HepG2 (cell line): ENCODE results near the gene VWA7. TPM values are rescaled to one million over a fixed set of nuclear protein-coding genes. Genes with fewer than 3 reads are reported as not detected.

Source experiments
- NFKB2 ChIP-seq: sonication (generic); formaldehyde crosslinking; IDR thresholded peaks from 2 replicates; pipeline ENCODE4 v1.4.0; 2020; ENCODE audit warnings: missing genetic modification reagents, borderline replicate concordance
- RBAK ChIP-seq: sonication (generic); formaldehyde crosslinking; IDR thresholded peaks from 2 replicates; pipeline ENCODE4 v1.5.1; 2020; ENCODE audit warnings: mild to moderate bottlenecking, missing genetic modification reagents
- RXRB ChIP-seq: IDR thresholded peaks from 2 replicates; pipeline ENCODE4 v1.6.1; 2016; ENCODE audit warnings: borderline replicate concordance, missing genetic modification reagents, missing compliant biosample characterization
- ZBTB7A ChIP-seq: sonication (generic); formaldehyde crosslinking; IDR thresholded peaks from 2 replicates; pipeline ENCODE4 v1.8.0; 2022; ENCODE audit warnings: mild to moderate bottlenecking, missing genetic modification reagents
- ZFP36L2 ChIP-seq: sonication (generic); formaldehyde crosslinking; IDR thresholded peaks from 2 replicates; pipeline ENCODE4 v1.4.0; 2020; ENCODE audit warnings: missing genetic modification reagents
- ZNF12 ChIP-seq: sonication (generic); formaldehyde crosslinking; IDR thresholded peaks from 2 replicates; pipeline ENCODE4 v1.5.0; 2020; ENCODE audit warnings: missing genetic modification reagents
- ZNF124 ChIP-seq: sonication (generic); formaldehyde crosslinking; IDR thresholded peaks from 2 replicates; pipeline ENCODE4 v1.4.0; 2020; ENCODE audit warnings: missing genetic modification reagents
- ZNF180 ChIP-seq: sonication (generic); formaldehyde crosslinking; IDR thresholded peaks from 2 replicates; pipeline ENCODE4 v1.4.0; 2020; ENCODE audit warnings: low read depth, missing genetic modification reagents, borderline replicate concordance
- ZNF292 ChIP-seq: sonication (generic); formaldehyde crosslinking; IDR thresholded peaks from 2 replicates; pipeline ENCODE4 v1.8.1; 2022; ENCODE audit warnings: mild to moderate bottlenecking, low read depth, missing genetic modification reagents, borderline replicate concordance
- ZNF335 ChIP-seq: sonication (generic); formaldehyde crosslinking; IDR thresholded peaks from 2 replicates; pipeline ENCODE4 v1.4.0; 2020; ENCODE audit warnings: missing genetic modification reagents
- ZNF556 ChIP-seq: sonication (generic); formaldehyde crosslinking; IDR thresholded peaks from 2 replicates; pipeline ENCODE4 v1.4.0; 2020; ENCODE audit warnings: mild to moderate bottlenecking, missing genetic modification reagents, borderline replicate concordance
- ZNF644 ChIP-seq: IDR thresholded peaks from 2 replicates; pipeline ENCODE4 v1.6.1; 2016; ENCODE audit warnings: low read depth
- polyA plus RNA-seq, 8 experiments: library from polyadenylated mRNA; depleted of rRNA in 3 of 8; stranded (reverse) in 7 of 8; unstranded in 1 of 8; fragments of >200 nt; fragmentation: Illumina TruSeq in 4 of 8; extraction: Trizol in 4 of 8; gene quantifications; 2 replicates each; pipeline versions ENCODE4 v1.2.1 to v1.2.3, GENCODE V29; 2011 to 2016; ENCODE audit warnings: low read depth in 4 of 8, missing spikeins in 1 of 8, mixed read lengths in 1 of 8; ENCODE audit not compliant: insufficient read depth in 1 of 8
- total RNA-seq, 5 experiments: library from RNA; depleted of rRNA; stranded (reverse); fragments of >200 nt; fragmentation: Illumina TruSeq; extraction: Trizol; gene quantifications; 2 replicates each; pipeline ENCODE4 v1.2.3, GENCODE V29; 2016; ENCODE audit warnings: low read depth in 1 of 5
- TF ChIP-seq, protein P1 (sequence below): sonication (generic); formaldehyde crosslinking; IDR thresholded peaks from 2 replicates; pipeline ENCODE4 v1.5.1; 2020; ENCODE audit warnings: missing genetic modification reagents, mild to moderate bottlenecking, borderline replicate concordance
- TF ChIP-seq, protein P2 (sequence below): IDR thresholded peaks from 2 replicates; pipeline ENCODE4 v1.6.1; 2016
- TF ChIP-seq, protein P3 (sequence below): sonication (generic); formaldehyde crosslinking; conservative IDR thresholded peaks from 2 replicates; pipeline ENCODE4 v1.4.0; 2020; ENCODE audit warnings: mild to moderate bottlenecking, missing genetic modification reagents, moderate library complexity
- TF ChIP-seq, protein P4 (sequence below): sonication (generic); formaldehyde crosslinking; IDR thresholded peaks from 2 replicates; pipeline ENCODE4 v1.9.0; 2021; ENCODE audit warnings: missing genetic modification reagents, mild to moderate bottlenecking, borderline replicate concordance
- TF ChIP-seq, protein P5 (sequence below): IDR thresholded peaks from 2 replicates; pipeline ENCODE4 v1.6.1; 2016; ENCODE audit warnings: low read depth, control low read depth
- TF ChIP-seq, protein P6 (sequence below): sonication (generic); formaldehyde crosslinking; IDR thresholded peaks from 2 replicates; pipeline ENCODE4 v1.5.1; 2020; ENCODE audit warnings: mild to moderate bottlenecking, moderate library complexity, missing genetic modification reagents

VWA7 gene
- total and polyA plus RNA-seq, 2 of the 13 experiments (the other 11 are each of a cell fraction or from before 2014, with no cell fraction given): 0.86 to 3.3 TPM

DNA sequence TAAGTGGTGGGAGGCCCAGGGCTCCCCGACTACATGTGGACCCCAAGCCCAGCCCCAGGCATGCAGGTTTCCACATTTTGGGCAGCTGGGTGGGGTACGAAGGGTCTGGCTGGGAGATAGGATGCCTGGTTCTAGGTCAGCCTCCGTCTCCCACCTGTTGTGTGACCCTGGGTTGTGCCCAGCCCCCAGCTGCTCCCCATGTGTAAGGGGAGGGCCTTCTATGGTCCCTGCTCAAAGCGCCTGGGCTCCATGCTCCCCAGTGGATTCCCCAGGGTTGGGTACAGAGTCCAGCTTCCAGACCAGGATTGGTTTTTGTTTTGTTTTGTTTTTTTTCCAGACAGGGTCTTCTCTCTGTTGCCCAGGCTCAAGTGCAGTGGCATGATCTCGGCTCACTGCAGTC is 1.1 kb upstream of the VWA7 start (continued):
- TF ChIP-seq, protein P1, sequence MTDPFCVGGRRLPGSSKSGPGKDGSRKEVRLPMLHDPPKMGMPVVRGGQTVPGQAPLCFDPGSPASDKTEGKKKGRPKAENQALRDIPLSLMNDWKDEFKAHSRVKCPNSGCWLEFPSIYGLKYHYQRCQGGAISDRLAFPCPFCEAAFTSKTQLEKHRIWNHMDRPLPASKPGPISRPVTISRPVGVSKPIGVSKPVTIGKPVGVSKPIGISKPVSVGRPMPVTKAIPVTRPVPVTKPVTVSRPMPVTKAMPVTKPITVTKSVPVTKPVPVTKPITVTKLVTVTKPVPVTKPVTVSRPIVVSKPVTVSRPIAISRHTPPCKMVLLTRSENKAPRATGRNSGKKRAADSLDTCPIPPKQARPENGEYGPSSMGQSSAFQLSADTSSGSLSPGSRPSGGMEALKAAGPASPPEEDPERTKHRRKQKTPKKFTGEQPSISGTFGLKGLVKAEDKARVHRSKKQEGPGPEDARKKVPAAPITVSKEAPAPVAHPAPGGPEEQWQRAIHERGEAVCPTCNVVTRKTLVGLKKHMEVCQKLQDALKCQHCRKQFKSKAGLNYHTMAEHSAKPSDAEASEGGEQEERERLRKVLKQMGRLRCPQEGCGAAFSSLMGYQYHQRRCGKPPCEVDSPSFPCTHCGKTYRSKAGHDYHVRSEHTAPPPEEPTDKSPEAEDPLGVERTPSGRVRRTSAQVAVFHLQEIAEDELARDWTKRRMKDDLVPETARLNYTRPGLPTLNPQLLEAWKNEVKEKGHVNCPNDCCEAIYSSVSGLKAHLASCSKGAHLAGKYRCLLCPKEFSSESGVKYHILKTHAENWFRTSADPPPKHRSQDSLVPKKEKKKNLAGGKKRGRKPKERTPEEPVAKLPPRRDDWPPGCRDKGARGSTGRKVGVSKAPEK (CRISPR knock-in tag): no peak
- TF ChIP-seq ZFP36L2 (CRISPR knock-in tag): no peak
- no peak for TF ChIP-seq ZNF124 (CRISPR knock-in tag)
- TF ChIP-seq, protein P2, sequence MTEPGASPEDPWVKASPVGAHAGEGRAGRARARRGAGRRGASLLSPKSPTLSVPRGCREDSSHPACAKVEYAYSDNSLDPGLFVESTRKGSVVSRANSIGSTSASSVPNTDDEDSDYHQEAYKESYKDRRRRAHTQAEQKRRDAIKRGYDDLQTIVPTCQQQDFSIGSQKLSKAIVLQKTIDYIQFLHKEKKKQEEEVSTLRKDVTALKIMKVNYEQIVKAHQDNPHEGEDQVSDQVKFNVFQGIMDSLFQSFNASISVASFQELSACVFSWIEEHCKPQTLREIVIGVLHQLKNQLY (CRISPR knock-in tag): no peak
- TF ChIP-seq ZNF556 (CRISPR knock-in tag): peak; percentile 46; the same call in 1 of the 2 replicates
- TF ChIP-seq, protein P3, sequence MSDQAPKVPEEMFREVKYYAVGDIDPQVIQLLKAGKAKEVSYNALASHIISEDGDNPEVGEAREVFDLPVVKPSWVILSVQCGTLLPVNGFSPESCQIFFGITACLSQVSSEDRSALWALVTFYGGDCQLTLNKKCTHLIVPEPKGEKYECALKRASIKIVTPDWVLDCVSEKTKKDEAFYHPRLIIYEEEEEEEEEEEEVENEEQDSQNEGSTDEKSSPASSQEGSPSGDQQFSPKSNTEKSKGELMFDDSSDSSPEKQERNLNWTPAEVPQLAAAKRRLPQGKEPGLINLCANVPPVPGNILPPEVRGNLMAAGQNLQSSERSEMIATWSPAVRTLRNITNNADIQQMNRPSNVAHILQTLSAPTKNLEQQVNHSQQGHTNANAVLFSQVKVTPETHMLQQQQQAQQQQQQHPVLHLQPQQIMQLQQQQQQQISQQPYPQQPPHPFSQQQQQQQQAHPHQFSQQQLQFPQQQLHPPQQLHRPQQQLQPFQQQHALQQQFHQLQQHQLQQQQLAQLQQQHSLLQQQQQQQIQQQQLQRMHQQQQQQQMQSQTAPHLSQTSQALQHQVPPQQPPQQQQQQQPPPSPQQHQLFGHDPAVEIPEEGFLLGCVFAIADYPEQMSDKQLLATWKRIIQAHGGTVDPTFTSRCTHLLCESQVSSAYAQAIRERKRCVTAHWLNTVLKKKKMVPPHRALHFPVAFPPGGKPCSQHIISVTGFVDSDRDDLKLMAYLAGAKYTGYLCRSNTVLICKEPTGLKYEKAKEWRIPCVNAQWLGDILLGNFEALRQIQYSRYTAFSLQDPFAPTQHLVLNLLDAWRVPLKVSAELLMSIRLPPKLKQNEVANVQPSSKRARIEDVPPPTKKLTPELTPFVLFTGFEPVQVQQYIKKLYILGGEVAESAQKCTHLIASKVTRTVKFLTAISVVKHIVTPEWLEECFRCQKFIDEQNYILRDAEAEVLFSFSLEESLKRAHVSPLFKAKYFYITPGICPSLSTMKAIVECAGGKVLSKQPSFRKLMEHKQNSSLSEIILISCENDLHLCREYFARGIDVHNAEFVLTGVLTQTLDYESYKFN: peak; percentile 75
- TF ChIP-seq ZNF292 (CRISPR knock-in tag): no peak
- TF ChIP-seq ZNF12 (CRISPR knock-in tag): no peak
- TF ChIP-seq ZNF180 (CRISPR knock-in tag): no peak
- peak; percentile 25; the same call in 1 of the 2 replicates for TF ChIP-seq NFKB2 (CRISPR knock-in tag)
- TF ChIP-seq, protein P4, sequence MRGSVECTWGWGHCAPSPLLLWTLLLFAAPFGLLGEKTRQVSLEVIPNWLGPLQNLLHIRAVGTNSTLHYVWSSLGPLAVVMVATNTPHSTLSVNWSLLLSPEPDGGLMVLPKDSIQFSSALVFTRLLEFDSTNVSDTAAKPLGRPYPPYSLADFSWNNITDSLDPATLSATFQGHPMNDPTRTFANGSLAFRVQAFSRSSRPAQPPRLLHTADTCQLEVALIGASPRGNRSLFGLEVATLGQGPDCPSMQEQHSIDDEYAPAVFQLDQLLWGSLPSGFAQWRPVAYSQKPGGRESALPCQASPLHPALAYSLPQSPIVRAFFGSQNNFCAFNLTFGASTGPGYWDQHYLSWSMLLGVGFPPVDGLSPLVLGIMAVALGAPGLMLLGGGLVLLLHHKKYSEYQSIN (CRISPR knock-in tag): no peak
- no peak for TF ChIP-seq RBAK (CRISPR knock-in tag)
- peak; percentile 95 for TF ChIP-seq ZNF335 (CRISPR knock-in tag)
- TF ChIP-seq, protein P5, sequence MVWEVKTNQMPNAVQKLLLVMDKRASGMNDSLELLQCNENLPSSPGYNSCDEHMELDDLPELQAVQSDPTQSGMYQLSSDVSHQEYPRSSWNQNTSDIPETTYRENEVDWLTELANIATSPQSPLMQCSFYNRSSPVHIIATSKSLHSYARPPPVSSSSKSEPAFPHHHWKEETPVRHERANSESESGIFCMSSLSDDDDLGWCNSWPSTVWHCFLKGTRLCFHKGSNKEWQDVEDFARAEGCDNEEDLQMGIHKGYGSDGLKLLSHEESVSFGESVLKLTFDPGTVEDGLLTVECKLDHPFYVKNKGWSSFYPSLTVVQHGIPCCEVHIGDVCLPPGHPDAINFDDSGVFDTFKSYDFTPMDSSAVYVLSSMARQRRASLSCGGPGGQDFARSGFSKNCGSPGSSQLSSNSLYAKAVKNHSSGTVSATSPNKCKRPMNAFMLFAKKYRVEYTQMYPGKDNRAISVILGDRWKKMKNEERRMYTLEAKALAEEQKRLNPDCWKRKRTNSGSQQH (CRISPR knock-in tag): 0 out of 2 replicates have a peak, but pooled peaks have one; percentile 76
- no peak for TF ChIP-seq RXRB
- TF ChIP-seq, protein P6, sequence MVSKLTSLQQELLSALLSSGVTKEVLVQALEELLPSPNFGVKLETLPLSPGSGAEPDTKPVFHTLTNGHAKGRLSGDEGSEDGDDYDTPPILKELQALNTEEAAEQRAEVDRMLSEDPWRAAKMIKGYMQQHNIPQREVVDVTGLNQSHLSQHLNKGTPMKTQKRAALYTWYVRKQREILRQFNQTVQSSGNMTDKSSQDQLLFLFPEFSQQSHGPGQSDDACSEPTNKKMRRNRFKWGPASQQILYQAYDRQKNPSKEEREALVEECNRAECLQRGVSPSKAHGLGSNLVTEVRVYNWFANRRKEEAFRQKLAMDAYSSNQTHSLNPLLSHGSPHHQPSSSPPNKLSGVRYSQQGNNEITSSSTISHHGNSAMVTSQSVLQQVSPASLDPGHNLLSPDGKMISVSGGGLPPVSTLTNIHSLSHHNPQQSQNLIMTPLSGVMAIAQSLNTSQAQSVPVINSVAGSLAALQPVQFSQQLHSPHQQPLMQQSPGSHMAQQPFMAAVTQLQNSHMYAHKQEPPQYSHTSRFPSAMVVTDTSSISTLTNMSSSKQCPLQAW: 0 out of 2 replicates have a peak, but pooled peaks have one; percentile 26
- TF ChIP-seq ZNF644 (CRISPR knock-in tag): peak; percentile 91
- TF ChIP-seq ZBTB7A: 0 out of 2 replicates have a peak, but pooled peaks have one; percentile 35
